ENCODE measurements around the gene PPP1CA.
"Not testable (repeated sequence)": the region's sequence is repeated elsewhere in the genome, so short reads cannot be mapped to it uniquely, and the experiment has no call there.

The PPP1CA gene

GRCh38 chr11:67429722-67430121, 28.1 kb upstream of the PPP1CA start:
- Mint-ChIP-seq H3K36me3 (ENCODE audit: insufficient read depth) (peaks cover 42% of the 10 kb centered on the region), H3K9me3 (no peaks in the 10 kb centered on the region), H3K4me3 (peak overlapping the region; percentile 90), H3K27me3 (no peaks in the 10 kb centered on the region), H3K27ac (ENCODE audit: low read depth) (no peak overlapping the region), H3K4me1 (peaks cover 41% of the 10 kb centered on the region)
- DNase-seq (ENCODE audit: low spot score in 2 of 2) (no peak), ATAC-seq (replicated peaks; ENCODE audit: extremely low read depth, poor library complexity, severe bottlenecking) (no peak)

GRCh38 chr11:67429038-67429668, 27.5 kb upstream of the PPP1CA start:
- Mint-ChIP-seq H3K27me3 (no peaks in the 10 kb centered on the region), H3K4me3 (peak overlapping the region; percentile 90), H3K4me1 (peaks cover 41% of the 10 kb centered on the region), H3K9me3 (no peaks in the 10 kb centered on the region), H3K27ac (ENCODE audit: low read depth) (peak overlapping the region; percentile 96), H3K36me3 (ENCODE audit: insufficient read depth) (peaks cover 37% of the 10 kb centered on the region)
- DNase-seq (ENCODE audit: low spot score in 2 of 2) (no peak), ATAC-seq (replicated peaks; ENCODE audit: extremely low read depth, poor library complexity, severe bottlenecking) (no peak)

GRCh38 chr11:67428052-67429001, 26.7 kb upstream of the PPP1CA start, which contains the start of gene RPS6KB2:
Gene RPS6KB2, plus strand, starts transcription at chr11:67428494. Its CDS starts 52 bp downstream, at chr11:67428546.
- Mint-ChIP-seq H3K27me3 (no peaks in the 10 kb centered on the region), H3K9me3 (no peaks in the 10 kb centered on the region), H3K36me3 (ENCODE audit: insufficient read depth) (peaks cover 31% of the 10 kb centered on the region), H3K4me1 (peaks cover 32% of the 10 kb centered on the region), H3K27ac (ENCODE audit: low read depth) (peak within 1 kb of the TSS; percentile 96), H3K4me3 (peak within 1 kb of the TSS; percentile 90)
- peak; percentile 98 to 99 for DNase-seq (ENCODE audit: low spot score in 2 of 2)
- peak; percentile 86 for ATAC-seq (replicated peaks; ENCODE audit: extremely low read depth, poor library complexity, severe bottlenecking)

- peaks cover 31% of the 10 kb centered on the region for H3K4me1 Mint-ChIP-seq
- not testable (repeated sequence) for ATAC-seq (replicated peaks; ENCODE audit: extremely low read depth, poor library complexity, severe bottlenecking); H3K27me3 Mint-ChIP-seq; DNase-seq (ENCODE audit: low spot score in 2 of 2); H3K9me3 Mint-ChIP-seq
- peak overlapping the region; percentile 96 for H3K27ac Mint-ChIP-seq (ENCODE audit: low read depth)
- H3K36me3 Mint-ChIP-seq (ENCODE audit: insufficient read depth): peaks cover 26% of the 10 kb centered on the region
- peak overlapping the region; percentile 90 for H3K4me3 Mint-ChIP-seq
These were observed 25.8 kb upstream of the PPP1CA start for GRCh38 chr11:67427364-67427859.

GRCh38 chr11:67423891-67424613, 22.4 kb upstream of the PPP1CA start:
- Mint-ChIP-seq H3K27me3 (no peaks in the 10 kb centered on the region), H3K27ac (ENCODE audit: low read depth) (peak overlapping the region; percentile 55), H3K9me3 (no peaks in the 10 kb centered on the region), H3K4me3 (no peak overlapping the region), H3K4me1 (peaks cover 38% of the 10 kb centered on the region), H3K36me3 (ENCODE audit: insufficient read depth) (peaks cover 12% of the 10 kb centered on the region)
- DNase-seq (ENCODE audit: low spot score in 2 of 2) (no peak), ATAC-seq (replicated peaks; ENCODE audit: extremely low read depth, poor library complexity, severe bottlenecking) (no peak)

- no peak overlapping the region for H3K4me3 Mint-ChIP-seq
- H3K9me3 Mint-ChIP-seq: no peaks in the 10 kb centered on the region
- peaks cover 36% of the 10 kb centered on the region for H3K4me1 Mint-ChIP-seq
- no peak overlapping the region for H3K27ac Mint-ChIP-seq (ENCODE audit: low read depth)
- no peaks in the 10 kb centered on the region for H3K27me3 Mint-ChIP-seq
- DNase-seq (ENCODE audit: low spot score in 2 of 2): no peak
- ATAC-seq (replicated peaks; ENCODE audit: extremely low read depth, poor library complexity, severe bottlenecking): no peak
- H3K36me3 Mint-ChIP-seq (ENCODE audit: insufficient read depth): peaks cover 7% of the 10 kb centered on the region
These were observed 21.8 kb upstream of the PPP1CA start for GRCh38 chr11:67423466-67423865.

GRCh38 chr11:67422891-67423290, 21.2 kb upstream of the PPP1CA start:
- no peak for DNase-seq (ENCODE audit: low spot score in 2 of 2)
- no peaks in the 10 kb centered on the region for H3K9me3 Mint-ChIP-seq
- H3K4me3 Mint-ChIP-seq: no peak overlapping the region
- H3K4me1 Mint-ChIP-seq: peaks cover 40% of the 10 kb centered on the region
- peaks cover 3% of the 10 kb centered on the region for H3K36me3 Mint-ChIP-seq (ENCODE audit: insufficient read depth)
- no peak for ATAC-seq (replicated peaks; ENCODE audit: extremely low read depth, poor library complexity, severe bottlenecking)
- no peak overlapping the region for H3K27ac Mint-ChIP-seq (ENCODE audit: low read depth)
- H3K27me3 Mint-ChIP-seq: no peaks in the 10 kb centered on the region

GRCh38 chr11:67421430-67422031, 19.9 kb upstream of the PPP1CA start:
- no peaks in the 10 kb centered on the region for H3K9me3 Mint-ChIP-seq
- H3K4me3 Mint-ChIP-seq: peak overlapping the region; percentile 80
- H3K27me3 Mint-ChIP-seq: no peaks in the 10 kb centered on the region
- H3K36me3 Mint-ChIP-seq (ENCODE audit: insufficient read depth): peaks cover 2% of the 10 kb centered on the region
- peaks cover 54% of the 10 kb centered on the region for H3K4me1 Mint-ChIP-seq
- ATAC-seq (replicated peaks; ENCODE audit: extremely low read depth, poor library complexity, severe bottlenecking): no peak
- H3K27ac Mint-ChIP-seq (ENCODE audit: low read depth): peak overlapping the region; percentile 86
- no peak for DNase-seq (ENCODE audit: low spot score in 2 of 2)

- Mint-ChIP-seq H3K27ac (ENCODE audit: low read depth) (peak overlapping the region; percentile 86), H3K4me3 (peak overlapping the region; percentile 80), H3K9me3 (no peaks in the 10 kb centered on the region), H3K4me1 (peaks cover 61% of the 10 kb centered on the region), H3K36me3 (ENCODE audit: insufficient read depth) (peaks cover 1% of the 10 kb centered on the region), H3K27me3 (no peaks in the 10 kb centered on the region)
- ATAC-seq (replicated peaks; ENCODE audit: extremely low read depth, poor library complexity, severe bottlenecking) (peak; percentile 77), DNase-seq (ENCODE audit: low spot score in 2 of 2) (peak; percentile 97 to 99)
These were observed 19.2 kb upstream of the PPP1CA start for GRCh38 chr11:67420646-67421429.

- no peaks in the 10 kb centered on the region for H3K27me3 Mint-ChIP-seq
- no peaks in the 10 kb centered on the region for H3K9me3 Mint-ChIP-seq
- H3K36me3 Mint-ChIP-seq (ENCODE audit: insufficient read depth): peaks cover under 1% of the 10 kb centered on the region
- DNase-seq (ENCODE audit: low spot score in 2 of 2) (no peak), ATAC-seq (replicated peaks; ENCODE audit: extremely low read depth, poor library complexity, severe bottlenecking) (no peak)
- peaks cover 61% of the 10 kb centered on the region for H3K4me1 Mint-ChIP-seq
- H3K27ac Mint-ChIP-seq (ENCODE audit: low read depth): peak overlapping the region; percentile 86
- peak overlapping the region; percentile 80 for H3K4me3 Mint-ChIP-seq
These were observed 18.5 kb upstream of the PPP1CA start for GRCh38 chr11:67420147-67420645.

GRCh38 chr11:67419325-67420049, 17.8 kb upstream of the PPP1CA start:
- no peaks in the 10 kb centered on the region for H3K27me3 Mint-ChIP-seq
- peak overlapping the region; percentile 80 for H3K4me3 Mint-ChIP-seq
- H3K27ac Mint-ChIP-seq (ENCODE audit: low read depth): peak overlapping the region; percentile 69
- no peak for ATAC-seq (replicated peaks; ENCODE audit: extremely low read depth, poor library complexity, severe bottlenecking)
- no peaks in the 10 kb centered on the region for H3K9me3 Mint-ChIP-seq
- H3K4me1 Mint-ChIP-seq: peaks cover 55% of the 10 kb centered on the region
- DNase-seq (ENCODE audit: low spot score in 2 of 2): no peak
- H3K36me3 Mint-ChIP-seq (ENCODE audit: insufficient read depth): peaks cover 3% of the 10 kb centered on the region
